Loucy (cell line): Measurements from ENCODE around the gene KIF14.

Experiments
- H2AFZ ChIP-seq: fragments of 200-600 bp; sonication (generic); 2 replicates; pipeline ENCODE4 v1.6.0; 2016; ENCODE audit warnings: antibody characterized with exemption, mild to moderate bottlenecking, low read length, moderate library complexity
- H3F3A ChIP-seq: fragments of 200-600 bp; 2 replicates; pipeline ENCODE4 v1.6.0; 2016; ENCODE audit warnings: antibody characterized with exemption, low read depth, mild to moderate bottlenecking
- H3K27me3 ChIP-seq: fragments of 200-600 bp; sonication (generic); 2 replicates; pipeline ENCODE4 v1.6.1; 2014; ENCODE audit warnings: low read length, mild to moderate bottlenecking; ENCODE audit not compliant: insufficient read depth, poor library complexity, severe bottlenecking
- H3K36me3 ChIP-seq: fragments of 200-600 bp; sonication (generic); 2 replicates; pipeline ENCODE4 v1.6.1; 2016; ENCODE audit warnings: low read length; ENCODE audit not compliant: insufficient read depth
- H3K4me1 ChIP-seq: fragments of 200-600 bp; sonication (generic); 2 replicates; pipeline ENCODE4 v1.5.1; 2014; ENCODE audit warnings: low read length, mild to moderate bottlenecking; ENCODE audit not compliant: insufficient read depth, poor library complexity, severe bottlenecking
- H3K4me2 ChIP-seq: fragments of 200-600 bp; sonication (generic); 2 replicates; pipeline ENCODE4 v1.6.0; 2014; ENCODE audit warnings: antibody characterized with exemption, low read length, low read depth, mild to moderate bottlenecking; ENCODE audit not compliant: poor library complexity, severe bottlenecking
- H3K4me3 ChIP-seq: fragments of 200-600 bp; sonication (generic); 2 replicates; pipeline ENCODE4 v1.5.1; 2014; ENCODE audit warnings: low read length, mild to moderate bottlenecking, mixed read lengths; ENCODE audit not compliant: poor library complexity, severe bottlenecking
- H3K79me2 ChIP-seq: fragments of 200-600 bp; sonication (generic); 2 replicates; pipeline ENCODE4 v1.6.1; 2014; ENCODE audit warnings: low read length; ENCODE audit not compliant: insufficient read depth
- H3K9ac ChIP-seq: fragments of 200-600 bp; sonication (generic); 2 replicates; pipeline ENCODE4 v1.6.0; 2014; ENCODE audit warnings: mild to moderate bottlenecking, low read depth, low read length, moderate library complexity; ENCODE audit not compliant: poor library complexity, severe bottlenecking
- H3K9me2 ChIP-seq: fragments of 200-600 bp; sonication (generic); replicated peaks from 2 replicates; pipeline ENCODE4 v1.6.1; 2016; ENCODE audit warnings: low read depth, low read length, mixed read lengths
- H3K9me3 ChIP-seq: fragments of 200-600 bp; sonication (generic); 2 replicates; pipeline ENCODE4 v1.6.1; 2014; ENCODE audit warnings: mild to moderate bottlenecking, antibody characterized with exemption, low read length, low read depth; ENCODE audit not compliant: insufficient read depth
- H4K20me1 ChIP-seq: fragments of 200-600 bp; sonication (generic); 2 replicates; pipeline ENCODE4 v1.6.0; 2014; ENCODE audit warnings: antibody characterized with exemption, low read length, mild to moderate bottlenecking; ENCODE audit not compliant: insufficient read depth, poor library complexity, severe bottlenecking
- CTCF ChIP-seq: fragments of 200-600 bp; sonication (generic); conservative IDR thresholded peaks from 2 replicates; pipeline ENCODE4 v1.5.1; 2014; ENCODE audit warnings: mild to moderate bottlenecking, antibody characterized with exemption, low read length
- EZH2phosphoT487 ChIP-seq: fragments of 200-600 bp; IDR thresholded peaks from 2 replicates; pipeline ENCODE4 v1.6.1; 2018; ENCODE audit warnings: antibody characterized with exemption, mild to moderate bottlenecking, moderate library complexity, borderline replicate concordance

KIF14 gene

GRCh38 chr1:200646515-200646914, 26.0 kb upstream of the KIF14 start:
- Histone ChIP-seq H3K79me2 (no peaks in the 10 kb centered on the region), H3K4me1 (no peaks in the 10 kb centered on the region), H3K4me2 (no peak overlapping the region), H3K9ac (no peak overlapping the region), H3F3A (no peaks in the 10 kb centered on the region), H2AFZ (no peak overlapping the region), H3K27me3 (no peaks in the 10 kb centered on the region), H3K4me3 (no peak overlapping the region), H3K36me3 (peaks cover 19% of the 10 kb centered on the region), H4K20me1 (no peaks in the 10 kb centered on the region), H3K9me3 (no peaks in the 10 kb centered on the region), H3K9me2 (no peaks in the 10 kb centered on the region)
- TF ChIP-seq CTCF (no peak), EZH2phosphoT487 (no peak)

GRCh38 chr1:200644021-200644420, 23.5 kb upstream of the KIF14 start:
- no peaks in the 10 kb centered on the region for H3K27me3 ChIP-seq
- no peaks in the 10 kb centered on the region for H3K9me3 ChIP-seq
- H3K9ac ChIP-seq, result no peak overlapping the region
- H3K79me2 ChIP-seq, result no peaks in the 10 kb centered on the region
- peaks cover 19% of the 10 kb centered on the region for H3K36me3 ChIP-seq
- no peak overlapping the region for H2AFZ ChIP-seq
- H3K9me2 ChIP-seq, result no peaks in the 10 kb centered on the region
- TF ChIP-seq CTCF (no peak), EZH2phosphoT487 (no peak)
- H3F3A ChIP-seq, result no peaks in the 10 kb centered on the region
- no peaks in the 10 kb centered on the region for H3K4me1 ChIP-seq
- H3K4me2 ChIP-seq, result no peak overlapping the region
- H3K4me3 ChIP-seq, result no peak overlapping the region
- no peaks in the 10 kb centered on the region for H4K20me1 ChIP-seq

- H4K20me1 ChIP-seq, result no peaks in the 10 kb centered on the region
- no peak overlapping the region for H3K4me3 ChIP-seq
- no peak overlapping the region for H2AFZ ChIP-seq
- no peaks in the 10 kb centered on the region for H3F3A ChIP-seq
- no peaks in the 10 kb centered on the region for H3K4me1 ChIP-seq
- TF ChIP-seq CTCF, result no peak
- no peak for TF ChIP-seq EZH2phosphoT487
- H3K9me3 ChIP-seq, result no peaks in the 10 kb centered on the region
- no peaks in the 10 kb centered on the region for H3K27me3 ChIP-seq
- H3K4me2 ChIP-seq, result no peak overlapping the region
- H3K36me3 ChIP-seq, result peaks cover 9% of the 10 kb centered on the region; the same call in 1 of the 2 replicates
- H3K79me2 ChIP-seq, result no peaks in the 10 kb centered on the region
- H3K9me2 ChIP-seq, result no peaks in the 10 kb centered on the region
- no peak overlapping the region for H3K9ac ChIP-seq
These were observed 21.9 kb upstream of the KIF14 start for GRCh38 chr1:200642481-200642880.
